GM21619 (cell line): ENCODE results near the gene PDLIM5.
"Not testable (repeated sequence)": the region's sequence is repeated elsewhere in the genome, so short reads cannot be mapped to it uniquely, and the experiment has no call there.

Experiments
- ATAC-seq: cut with Tn5 transposase; IDR thresholded peaks from one replicate; pipeline ENCODE4 v1.9.1; 2021; ENCODE audit not compliant: unreplicated experiment

The PDLIM5 gene

GRCh38 chr4:94583914-94584641 is 132.3 kb downstream of the PDLIM5 start:
- ATAC-seq, result peak; percentile 78

DNA sequence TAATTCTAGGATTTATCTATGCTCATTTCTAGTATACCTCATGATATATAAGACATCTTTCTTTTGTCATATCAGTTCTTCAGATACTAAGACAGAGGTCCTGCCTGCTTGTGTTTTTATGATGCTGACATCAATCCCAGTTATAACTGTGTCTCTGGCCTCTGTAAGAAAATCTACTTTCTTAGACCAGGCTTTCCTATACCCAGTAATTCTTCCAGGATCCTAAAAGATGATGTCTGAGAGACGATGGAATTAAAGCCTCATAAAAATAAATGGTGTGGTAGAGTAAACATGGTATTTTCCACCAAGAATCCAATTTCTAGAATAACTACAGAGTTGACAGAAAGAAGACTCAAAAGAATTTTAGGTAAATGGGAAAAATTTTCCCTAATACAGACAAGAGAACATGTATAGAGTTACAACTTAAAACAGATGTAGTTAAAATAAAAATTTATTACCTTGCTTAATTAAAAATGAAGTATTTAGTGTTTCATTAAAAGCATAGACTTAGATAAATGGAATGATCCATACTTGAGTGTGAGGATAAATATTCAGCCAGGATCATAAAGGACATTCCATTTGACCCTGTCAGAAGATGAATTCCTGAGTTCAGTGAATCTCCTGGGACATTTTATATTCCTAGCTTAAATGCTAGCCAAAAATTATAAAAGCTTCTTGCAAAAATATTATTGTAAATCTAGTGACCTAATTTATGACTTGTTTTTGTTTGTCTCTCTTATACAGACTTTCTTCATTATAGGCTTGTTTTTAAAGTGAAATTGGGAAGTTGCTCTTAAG is 137.4 kb downstream of the PDLIM5 start:
- ATAC-seq, result no peak

- no peak for ATAC-seq
Observed at GRCh38 chr4:94590493-94590892, 138.8 kb downstream of the PDLIM5 start.

DNA sequence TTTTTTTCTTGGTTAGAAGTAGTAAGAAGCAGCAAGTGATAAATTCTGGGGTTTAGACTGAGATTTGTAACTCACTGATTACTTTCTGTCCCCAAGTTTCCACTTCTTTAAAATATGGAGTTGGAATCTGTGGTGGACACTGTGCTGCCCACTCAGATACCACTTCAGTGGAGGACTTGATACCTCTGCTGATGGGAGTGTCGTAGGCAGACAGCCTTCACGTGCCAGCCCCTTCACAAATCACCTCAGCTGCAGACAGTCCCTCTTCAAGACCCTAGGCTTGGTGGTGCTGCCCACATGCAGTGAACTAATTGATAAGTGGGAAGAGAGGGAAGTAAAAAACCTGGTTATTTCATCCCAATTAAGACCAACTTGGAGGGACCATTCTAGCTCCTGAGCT is 139.5 kb downstream of the PDLIM5 start:
- no peak for ATAC-seq

DNA sequence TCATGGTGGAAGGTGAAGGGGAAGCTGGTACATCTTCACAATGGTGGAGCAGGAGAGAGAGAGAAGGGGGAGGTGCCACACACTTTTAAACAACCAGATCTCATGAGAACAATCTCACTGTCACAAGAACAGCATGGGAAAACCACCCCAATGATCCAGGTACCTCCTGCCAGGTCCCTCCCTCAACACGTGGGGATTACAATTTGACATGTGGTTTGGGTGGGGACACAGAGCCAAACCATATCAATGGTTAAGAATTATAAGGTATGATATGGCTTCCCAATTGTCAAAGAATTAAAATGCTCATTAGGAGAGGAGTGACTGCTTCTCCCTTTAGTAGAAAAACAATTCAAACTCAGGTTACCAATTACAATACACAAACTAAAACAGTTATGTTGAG is 143.3 kb downstream of the PDLIM5 start:
- ATAC-seq, result no peak

DNA sequence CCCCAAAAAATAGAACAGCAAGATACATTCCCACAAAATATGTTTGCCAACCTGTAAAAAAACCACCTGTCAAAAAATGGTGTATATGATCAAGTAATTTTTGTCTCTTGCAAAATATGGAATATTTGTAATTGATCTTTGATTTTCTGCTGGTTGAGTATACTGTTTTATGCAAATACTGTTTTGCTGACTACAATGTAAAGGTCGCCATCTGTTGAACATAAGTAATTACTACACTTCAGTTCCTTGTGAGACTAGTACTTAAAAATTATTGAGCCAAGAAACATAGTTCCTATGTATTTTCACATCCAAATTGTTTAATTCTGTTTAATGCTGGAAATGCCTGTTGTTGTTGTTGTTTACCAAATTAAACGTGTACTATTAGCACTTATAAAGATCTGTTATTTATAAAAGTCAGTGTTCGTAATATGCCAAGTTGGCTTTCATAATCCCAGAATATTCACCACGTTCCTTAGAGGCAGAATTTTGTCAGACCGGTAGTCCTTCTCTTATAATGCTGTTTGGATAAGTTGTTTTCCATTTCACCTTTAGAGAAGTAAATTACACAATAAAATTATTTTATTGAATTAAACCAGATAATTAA is 144.2 kb downstream of the PDLIM5 start:
- peak; percentile 80 for ATAC-seq

DNA sequence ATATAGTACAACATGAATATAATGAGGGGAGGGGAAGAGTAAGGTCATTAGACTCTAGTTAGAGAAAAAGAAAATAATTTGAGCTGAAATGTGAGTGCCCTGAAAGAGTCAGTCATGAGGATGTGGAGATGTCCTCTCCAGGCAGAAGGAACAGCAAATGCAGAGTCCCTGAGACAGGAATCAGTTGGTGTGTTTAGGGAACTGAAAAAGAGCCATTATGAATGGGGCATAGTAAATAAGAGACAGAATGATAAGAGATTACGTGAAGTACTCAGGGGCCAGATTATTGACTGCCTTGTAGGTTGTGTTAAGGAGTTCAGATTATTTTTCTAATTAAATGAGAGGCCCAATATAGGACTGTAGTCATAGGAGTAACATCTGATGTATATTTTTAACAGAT is 147.0 kb downstream of the PDLIM5 start:
- ATAC-seq, result no peak

DNA sequence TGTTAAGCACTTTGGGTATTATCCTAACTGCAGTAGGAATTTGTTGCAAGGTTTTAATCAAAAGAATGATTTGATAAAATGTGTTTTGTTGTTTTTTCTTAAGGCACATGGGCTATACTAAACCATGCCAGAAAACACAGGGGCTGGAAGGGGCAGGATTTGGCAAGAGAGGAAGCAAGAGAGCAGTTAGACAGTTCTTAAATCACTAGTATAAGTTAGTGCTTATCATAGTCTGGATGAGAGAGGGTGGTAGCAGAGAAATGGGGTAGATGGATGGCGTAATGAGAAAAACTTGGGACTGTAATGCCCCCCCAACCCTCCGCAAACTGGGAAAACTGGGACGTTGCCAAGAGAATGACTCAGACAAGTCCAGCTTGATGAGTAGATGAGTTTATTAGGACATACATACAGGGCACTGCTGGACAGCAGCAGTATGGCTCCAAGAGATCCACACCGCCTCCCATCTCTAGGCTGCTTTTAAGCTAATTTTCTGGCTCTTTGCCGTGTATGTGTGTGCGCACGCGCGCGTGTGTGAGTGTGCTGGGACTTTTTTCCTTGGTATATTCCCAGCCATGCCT is 151.5 kb downstream of the PDLIM5 start:
- ATAC-seq, result no peak

DNA sequence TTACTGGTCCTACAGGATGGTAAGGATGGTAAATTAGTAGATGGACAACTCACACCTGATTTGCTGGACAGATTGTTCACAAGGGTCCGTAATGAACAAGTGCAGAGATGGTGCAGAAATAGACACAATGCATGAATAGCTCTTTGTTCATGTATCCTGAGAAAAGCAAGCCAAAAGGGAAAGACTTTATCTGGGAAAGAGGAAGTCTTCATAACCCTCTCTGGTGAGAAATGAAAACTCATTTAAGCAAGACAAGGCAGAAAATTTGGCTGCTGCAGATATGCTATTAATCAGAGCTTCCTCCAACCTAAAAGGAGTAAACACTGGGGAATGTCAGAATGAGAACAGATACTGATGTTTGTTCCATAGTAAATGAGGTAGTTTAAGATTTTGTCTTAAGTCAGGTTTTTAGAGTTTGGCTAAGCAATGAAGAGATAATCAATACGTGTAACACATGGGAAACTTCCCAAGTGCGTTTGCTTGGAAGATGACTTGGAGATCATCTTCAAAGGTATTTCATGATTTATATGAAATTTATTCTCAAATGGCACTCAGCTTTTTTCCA is 153.6 kb downstream of the PDLIM5 start:
- ATAC-seq, result no peak

DNA sequence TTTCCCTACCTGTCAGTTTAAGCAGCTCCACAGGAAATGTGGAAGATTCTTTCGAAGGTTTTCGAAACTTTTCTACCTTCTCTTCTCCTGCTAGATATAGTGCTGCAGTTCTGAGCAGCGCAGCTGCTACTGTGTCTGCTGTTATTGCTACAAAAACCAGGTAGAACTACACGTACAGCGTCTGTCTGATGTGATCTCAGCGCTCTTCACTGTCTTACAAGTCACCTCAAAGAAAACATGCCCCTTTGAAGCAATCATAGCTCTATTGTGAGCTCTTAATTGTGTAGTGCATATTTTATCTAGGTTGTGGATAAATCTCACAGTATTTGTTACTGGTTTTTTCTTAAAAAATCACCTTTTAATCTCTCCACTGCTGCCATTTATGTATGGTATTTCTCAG is 158.4 kb downstream of the PDLIM5 start:
- no peak for ATAC-seq

DNA sequence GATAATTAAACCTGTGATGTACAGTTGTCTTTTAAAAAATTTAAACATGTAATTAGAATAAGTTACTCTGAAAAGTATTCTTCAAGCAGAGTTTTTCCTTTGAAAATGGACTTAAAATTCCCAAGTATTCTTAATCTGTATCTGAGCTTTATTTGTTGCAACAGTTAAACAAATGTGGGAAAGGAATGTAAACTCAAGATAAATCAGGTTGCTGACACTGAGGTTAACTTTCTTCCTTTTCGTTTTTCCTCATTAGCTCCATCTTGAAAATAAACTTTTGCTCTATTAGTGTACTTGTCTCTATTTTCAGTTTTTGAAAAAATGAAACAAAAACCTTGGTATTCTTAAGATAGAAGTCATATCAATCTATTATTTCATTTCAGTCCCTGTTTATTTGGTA is 161.5 kb downstream of the PDLIM5 start:
- no peak for ATAC-seq

DNA sequence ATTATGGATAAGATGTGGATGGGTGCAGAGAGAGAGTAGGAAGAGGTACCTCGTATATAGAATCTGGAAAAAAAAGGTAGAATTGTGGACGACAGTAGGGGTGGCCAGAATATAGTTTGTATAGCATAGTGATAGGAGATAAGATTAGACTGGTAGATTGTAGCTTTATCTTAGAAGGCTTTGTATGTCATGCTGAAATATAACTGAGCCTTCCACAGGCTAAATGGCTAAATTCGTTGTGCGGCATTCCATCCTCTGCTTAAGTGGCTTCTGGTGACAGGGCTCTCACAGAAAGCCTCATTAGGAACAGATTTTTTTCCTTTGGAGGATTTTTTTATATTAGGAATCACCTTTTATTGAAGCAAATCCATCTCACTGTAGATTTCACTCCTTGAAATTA is 163.7 kb downstream of the PDLIM5 start:
- no peak for ATAC-seq

DNA sequence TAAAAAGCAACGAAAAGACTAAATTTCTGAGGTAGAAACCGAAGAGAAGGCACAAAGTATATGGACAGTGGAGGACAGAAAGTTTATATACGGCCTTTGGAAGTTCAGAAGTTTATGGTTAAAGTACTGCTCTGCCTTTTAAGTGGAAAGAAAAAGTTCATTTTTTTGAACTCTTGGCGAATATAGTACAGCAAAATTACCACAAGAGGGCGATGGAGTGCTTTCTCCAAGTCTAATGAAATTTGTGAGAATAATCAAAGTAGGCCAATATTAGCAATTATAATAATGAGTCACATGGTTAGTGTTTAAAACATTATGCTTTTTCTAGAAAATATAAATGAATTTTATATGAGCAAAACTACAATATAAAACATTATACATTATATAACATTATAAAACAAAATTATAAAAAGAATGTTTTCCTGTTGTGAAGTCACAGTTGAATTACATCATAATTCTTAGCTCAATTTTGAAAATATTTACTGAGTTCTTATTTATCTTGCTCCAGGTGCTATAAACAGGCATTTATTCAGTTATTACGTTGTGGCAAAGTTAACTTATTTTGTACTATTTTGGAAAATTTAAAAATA is 169.8 kb downstream of the PDLIM5 start:
- ATAC-seq, result peak; percentile 60

DNA sequence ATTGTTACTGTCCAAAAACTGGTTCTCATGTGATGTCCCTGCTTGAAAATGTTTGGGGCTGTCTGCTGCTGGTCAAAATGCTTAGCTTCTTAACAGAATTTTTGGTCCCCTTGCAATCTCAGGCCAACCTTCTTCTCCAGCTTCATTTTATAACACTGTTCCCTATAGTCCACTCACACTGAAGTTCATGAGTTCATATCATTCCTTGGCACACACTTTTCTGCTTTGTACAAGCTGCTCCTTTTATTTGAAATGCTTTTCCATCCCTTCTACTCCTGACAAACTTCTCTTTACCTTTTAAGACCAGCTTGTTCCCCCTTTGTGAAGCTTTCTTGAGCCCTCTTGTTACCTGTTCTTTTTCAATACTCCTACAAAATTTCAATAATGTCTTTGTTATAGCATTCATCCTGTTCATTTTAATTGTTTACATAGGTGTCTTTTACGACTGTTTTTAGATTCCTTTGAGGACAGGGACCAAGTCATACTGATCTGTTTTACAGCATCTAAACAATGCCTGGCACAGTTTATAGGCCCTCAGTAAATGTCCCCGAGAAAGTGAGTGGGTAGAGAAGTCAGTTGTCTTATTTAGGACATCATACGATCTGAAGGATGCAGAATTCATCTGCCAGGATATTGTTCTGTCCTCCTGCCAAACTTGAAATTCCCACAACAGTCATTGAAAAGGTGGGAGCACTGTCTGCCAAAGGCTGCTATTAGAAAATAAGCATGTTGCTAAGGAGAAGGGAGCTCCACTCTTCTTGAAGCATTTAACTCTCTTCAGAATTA is 171.6 kb downstream of the PDLIM5 start:
- no peak for ATAC-seq

- no peak for ATAC-seq
Observed at GRCh38 chr4:94626942-94627341, 175.2 kb downstream of the PDLIM5 start.

DNA sequence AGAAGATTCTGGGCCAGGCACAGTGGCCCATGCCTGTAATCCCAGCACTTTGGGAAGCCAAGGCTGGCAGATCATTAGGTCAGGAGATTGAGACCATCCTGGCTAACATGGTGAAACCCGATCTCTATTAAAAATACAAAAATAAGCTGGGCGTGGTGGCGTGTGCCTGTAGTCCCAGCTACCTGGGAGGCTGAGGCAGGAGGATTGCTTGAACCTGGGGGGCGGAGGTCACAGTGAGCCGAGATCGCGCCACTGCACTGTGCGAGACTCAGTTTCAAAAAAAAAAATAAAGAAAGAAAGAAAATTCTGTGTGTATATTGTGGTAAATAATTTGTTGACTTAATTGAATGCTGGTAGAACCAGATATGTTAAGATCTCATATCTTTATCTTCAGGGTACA is 177.3 kb downstream of the PDLIM5 start:
- not testable (repeated sequence) for ATAC-seq

DNA sequence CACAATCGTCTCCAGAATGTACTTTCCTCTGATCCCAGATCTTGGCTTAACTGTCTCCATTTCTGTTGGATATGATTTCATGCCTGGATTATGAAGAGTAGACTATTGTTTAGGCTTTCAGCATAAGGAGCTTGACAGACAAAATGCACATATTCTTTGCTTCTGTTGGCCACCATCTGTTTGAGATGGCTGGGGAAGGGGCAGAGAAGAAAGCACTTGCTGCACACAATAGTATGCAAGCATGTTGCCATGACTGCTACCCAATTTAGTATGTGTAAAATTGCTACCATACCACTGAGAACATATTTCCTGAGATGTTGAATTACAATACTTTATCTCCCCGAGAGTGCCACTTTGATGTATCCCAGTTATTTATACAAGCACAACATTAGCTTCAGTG is 178.1 kb downstream of the PDLIM5 start:
- no peak for ATAC-seq

DNA sequence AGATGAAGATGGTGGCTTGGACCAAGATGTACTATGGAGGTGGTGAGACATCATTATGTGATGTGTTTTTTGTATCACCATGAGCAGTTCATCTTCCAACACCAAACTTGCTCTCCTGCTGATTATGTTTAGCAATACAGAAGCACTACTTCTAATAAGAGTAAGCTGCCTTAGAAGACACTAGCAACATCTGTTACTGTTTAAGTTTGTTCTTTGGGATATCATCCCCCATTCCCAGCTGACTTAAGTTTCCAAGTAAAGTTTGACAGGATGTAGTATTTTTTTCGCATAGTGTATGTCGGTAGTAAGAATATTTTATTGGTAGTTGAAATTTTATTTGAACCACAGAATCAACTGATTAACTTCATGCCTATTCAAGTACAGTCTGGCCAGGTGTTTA is 182.5 kb downstream of the PDLIM5 start:
- no peak for ATAC-seq

GRCh38 chr4:94635177-94635576 is 183.4 kb downstream of the PDLIM5 start:
- ATAC-seq, result no peak

GRCh38 chr4:94636004-94636403 is 184.3 kb downstream of the PDLIM5 start:
- no peak for ATAC-seq
